ENCODE results near the gene CTNNA3. TPM values are rescaled to one million over a fixed set of nuclear protein-coding genes. Genes with fewer than 3 reads are reported as not detected.

Gene CTNNA3
- total RNA-seq, 4 donors from 2014 or later, result 0.47 to 3.3 (median 0.80) TPM; not detected in 1

- Histone ChIP-seq H3K27ac (no peak overlapping the region), H3K9me3 (no peaks in the 10 kb centered on the region), H3K27me3 (no peaks in the 10 kb centered on the region), H3K36me3 (no peaks in the 10 kb centered on the region), H3K4me1 (no peaks in the 10 kb centered on the region), H3K4me3 (no peak overlapping the region)
- no peak for TF ChIP-seq POLR2A (IDR thresholded peaks at IDR 0.05)
- no peak for TF ChIP-seq CTCF (IDR thresholded peaks at IDR 0.05)
- no peak for DNase-seq
Measured at GRCh38 chr10:67662415-67662814, 33.6 kb downstream of the CTNNA3 start.

GRCh38 chr10:67659497-67659896 lies 36.5 kb downstream of the CTNNA3 start:
- DNase-seq, result no peak
- H3K4me3 ChIP-seq, result no peak overlapping the region
- no peaks in the 10 kb centered on the region for H3K9me3 ChIP-seq
- no peaks in the 10 kb centered on the region for H3K36me3 ChIP-seq
- no peak overlapping the region for H3K27ac ChIP-seq
- H3K4me1 ChIP-seq, result no peaks in the 10 kb centered on the region
- no peak for TF ChIP-seq POLR2A (IDR thresholded peaks at IDR 0.05)
- TF ChIP-seq CTCF (IDR thresholded peaks at IDR 0.05), result no peak
- H3K27me3 ChIP-seq, result no peaks in the 10 kb centered on the region

- DNase-seq, result no peak
- Histone ChIP-seq H3K4me1 (no peaks in the 10 kb centered on the region), H3K27me3 (no peaks in the 10 kb centered on the region), H3K36me3 (no peaks in the 10 kb centered on the region), H3K4me3 (no peak overlapping the region), H3K9me3 (no peaks in the 10 kb centered on the region), H3K27ac (no peak overlapping the region)
- TF ChIP-seq POLR2A (IDR thresholded peaks at IDR 0.05) (no peak), CTCF (IDR thresholded peaks at IDR 0.05) (no peak)
Measured at GRCh38 chr10:67657775-67658174, 38.2 kb downstream of the CTNNA3 start.

GRCh38 chr10:67650558-67650957 lies 45.4 kb downstream of the CTNNA3 start:
- Histone ChIP-seq H3K9me3 (no peaks in the 10 kb centered on the region), H3K27me3 (no peaks in the 10 kb centered on the region), H3K4me3 (no peak overlapping the region), H3K36me3 (no peaks in the 10 kb centered on the region), H3K27ac (no peak overlapping the region), H3K4me1 (no peaks in the 10 kb centered on the region)
- TF ChIP-seq CTCF (IDR thresholded peaks at IDR 0.05) (no peak), POLR2A (IDR thresholded peaks at IDR 0.05) (no peak)
- DNase-seq, result no peak

- H3K27ac ChIP-seq, result no peak overlapping the region
- no peak overlapping the region for H3K4me3 ChIP-seq
- peaks cover 0 to under 1% (median 0%) of the 10 kb centered on the region in 4 donors for H3K9me3 ChIP-seq
- no peak for DNase-seq
- H3K4me1 ChIP-seq, result no peaks in the 10 kb centered on the region
- H3K36me3 ChIP-seq, result no peaks in the 10 kb centered on the region
- no peaks in the 10 kb centered on the region for H3K27me3 ChIP-seq
- TF ChIP-seq POLR2A (IDR thresholded peaks at IDR 0.05), result no peak
Measured at GRCh38 chr10:67648613-67649229, 47.3 kb downstream of the CTNNA3 start.

- no peaks in the 10 kb centered on the region for H3K36me3 ChIP-seq
- H3K4me3 ChIP-seq, result no peak overlapping the region
- H3K4me1 ChIP-seq, result no peaks in the 10 kb centered on the region
- no peaks in the 10 kb centered on the region for H3K27me3 ChIP-seq
- H3K9me3 ChIP-seq, result no peaks in the 10 kb centered on the region
- TF ChIP-seq CTCF (IDR thresholded peaks at IDR 0.05), result no peak
- no peak for TF ChIP-seq POLR2A (IDR thresholded peaks at IDR 0.05)
- H3K27ac ChIP-seq, result no peak overlapping the region
- no peak for DNase-seq
Measured at GRCh38 chr10:67630904-67631303, 65.1 kb downstream of the CTNNA3 start.
